GM12878 (cell line): ENCODE data around the gene PIR. TPM values are rescaled to one million over a fixed set of nuclear protein-coding genes. Genes with fewer than 3 reads are reported as not detected.

Experiments used
- BMI1 ChIP-seq: fragments of 450-650 bp; IDR thresholded peaks from 2 replicates; pipeline ENCODE4 v1.6.1; 2016; ENCODE audit warnings: mild to moderate bottlenecking, moderate library complexity, borderline replicate concordance
- MYC ChIP-seq: IDR thresholded peaks from 2 replicates; pipeline ENCODE4 v1.6.1; 2011; ENCODE audit warnings: mild to moderate bottlenecking, low read length, moderate library complexity, inconsistent platforms; ENCODE audit not compliant: insufficient read depth, insufficient replicate concordance, insufficient read length, severe bottlenecking
- NBN ChIP-seq: fragments of 450-650 bp; IDR thresholded peaks from 2 replicates; pipeline ENCODE4 v1.6.1; 2016
- RBBP5 ChIP-seq: fragments of 200-600 bp; sonication (generic); conservative IDR thresholded peaks from 2 replicates; pipeline ENCODE4 v1.6.1; 2016
- ZNF274 ChIP-seq: IDR thresholded peaks from one replicate; pipeline ENCODE4 v1.8.0; 2011; ENCODE audit not compliant: insufficient read length, insufficient read depth
- polyA plus RNA-seq, 11 experiments: library from polyadenylated mRNA; depleted of rRNA in 4 of 11; unstranded in 6 of 11; stranded (reverse) in 5 of 11; fragments of >200 nt; fragmentation: Nextera tagmentation in 4 of 11; fragmentation: Illumina TruSeq in 1 of 11; extraction: Ambion mirVana in 4 of 11; extraction: Trizol in 1 of 11; gene quantifications; 1 replicate in 1 of 11; 2 replicates in 10 of 11; pipeline versions ENCODE4 v1.2.1 to v1.2.3, GENCODE V29; 2011 to 2016; ENCODE audit warnings: inconsistent platforms in 2 of 11, missing spikeins in 2 of 11, low read depth in 1 of 11
- total RNA-seq, 4 experiments: library from RNA; depleted of rRNA in 3 of 4; stranded (reverse); fragments of >200 nt in 3 of 4; fragmentation: Illumina TruSeq in 1 of 4; extraction: Trizol in 1 of 4; gene quantifications; 2 replicates each; pipeline versions ENCODE4 v1.2.1 to v1.2.3, GENCODE V29; 2013 to 2021
- TF ChIP-seq, protein P1 (sequence below): fragments of 450-650 bp; formaldehyde crosslinking; IDR thresholded peaks from 2 replicates; pipeline ENCODE4 v1.4.0; 2022; ENCODE audit warnings: mild to moderate bottlenecking, moderate library complexity
- TF ChIP-seq, protein P2 (sequence below): fragments of 450-650 bp; formaldehyde crosslinking; IDR thresholded peaks from 2 replicates; pipeline ENCODE4 v1.4.0; 2020; ENCODE audit warnings: mild to moderate bottlenecking, moderate library complexity
- TF ChIP-seq, protein P3 (sequence below): IDR thresholded peaks from 2 replicates; pipeline ENCODE4 v1.6.1; 2011; ENCODE audit warnings: borderline replicate concordance, low read depth, mild to moderate bottlenecking, moderate library complexity, mixed read lengths, low read length; ENCODE audit not compliant: insufficient read depth; ENCODE audit errors: extremely low read length

Gene PIR
- total and polyA plus RNA-seq, 10 of the 15 experiments (the other 5 are each of a cell fraction or from before 2014, with no cell fraction given): 3.8 to 16.5 (median 7.3) TPM

DNA sequence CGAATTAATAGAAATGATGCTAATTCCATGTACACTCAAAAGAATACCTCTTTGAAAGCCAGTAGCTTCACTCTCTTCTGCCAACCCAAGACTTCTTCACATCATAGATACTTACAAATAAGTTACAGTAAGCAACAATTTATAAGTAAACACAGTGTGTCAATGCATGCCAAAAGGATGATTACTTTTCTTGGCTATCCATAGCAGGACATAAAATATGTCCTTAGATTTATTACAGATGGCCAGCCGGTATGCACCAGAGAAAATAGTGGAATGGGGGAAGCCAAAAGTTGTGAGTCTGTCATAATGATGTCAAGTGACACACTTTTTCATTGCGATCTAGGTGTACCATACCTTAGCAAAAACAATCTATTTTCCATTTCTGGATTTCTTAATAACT is 6.8 kb upstream of the PIR start (continued):
- TF ChIP-seq, protein P1, sequence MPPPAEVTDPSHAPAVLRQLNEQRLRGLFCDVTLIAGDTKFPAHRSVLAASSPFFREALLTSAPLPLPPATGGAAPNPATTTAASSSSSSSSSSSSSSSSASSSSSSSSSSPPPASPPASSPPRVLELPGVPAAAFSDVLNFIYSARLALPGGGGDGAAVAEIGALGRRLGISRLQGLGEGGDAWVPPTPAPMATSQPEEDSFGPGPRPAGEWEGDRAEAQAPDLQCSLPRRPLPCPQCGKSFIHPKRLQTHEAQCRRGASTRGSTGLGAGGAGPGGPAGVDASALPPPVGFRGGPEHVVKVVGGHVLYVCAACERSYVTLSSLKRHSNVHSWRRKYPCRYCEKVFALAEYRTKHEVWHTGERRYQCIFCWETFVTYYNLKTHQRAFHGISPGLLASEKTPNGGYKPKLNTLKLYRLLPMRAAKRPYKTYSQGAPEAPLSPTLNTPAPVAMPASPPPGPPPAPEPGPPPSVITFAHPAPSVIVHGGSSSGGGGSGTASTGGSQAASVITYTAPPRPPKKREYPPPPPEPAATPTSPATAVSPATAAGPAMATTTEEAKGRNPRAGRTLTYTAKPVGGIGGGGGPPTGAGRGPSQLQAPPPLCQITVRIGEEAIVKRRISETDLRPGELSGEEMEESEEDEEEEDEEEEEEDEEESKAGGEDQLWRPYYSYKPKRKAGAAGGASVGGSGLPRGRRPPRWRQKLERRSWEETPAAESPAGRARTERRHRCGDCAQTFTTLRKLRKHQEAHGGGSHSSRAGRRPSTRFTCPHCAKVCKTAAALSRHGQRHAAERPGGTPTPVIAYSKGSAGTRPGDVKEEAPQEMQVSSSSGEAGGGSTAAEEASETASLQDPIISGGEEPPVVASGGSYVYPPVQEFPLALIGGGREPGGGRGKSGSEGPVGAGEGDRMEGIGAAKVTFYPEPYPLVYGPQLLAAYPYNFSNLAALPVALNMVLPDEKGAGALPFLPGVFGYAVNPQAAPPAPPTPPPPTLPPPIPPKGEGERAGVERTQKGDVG (CRISPR knock-in tag): no peak
- TF ChIP-seq ZNF274: no peak
- no peak for TF ChIP-seq BMI1
- TF ChIP-seq NBN: no peak
- TF ChIP-seq, protein P2, sequence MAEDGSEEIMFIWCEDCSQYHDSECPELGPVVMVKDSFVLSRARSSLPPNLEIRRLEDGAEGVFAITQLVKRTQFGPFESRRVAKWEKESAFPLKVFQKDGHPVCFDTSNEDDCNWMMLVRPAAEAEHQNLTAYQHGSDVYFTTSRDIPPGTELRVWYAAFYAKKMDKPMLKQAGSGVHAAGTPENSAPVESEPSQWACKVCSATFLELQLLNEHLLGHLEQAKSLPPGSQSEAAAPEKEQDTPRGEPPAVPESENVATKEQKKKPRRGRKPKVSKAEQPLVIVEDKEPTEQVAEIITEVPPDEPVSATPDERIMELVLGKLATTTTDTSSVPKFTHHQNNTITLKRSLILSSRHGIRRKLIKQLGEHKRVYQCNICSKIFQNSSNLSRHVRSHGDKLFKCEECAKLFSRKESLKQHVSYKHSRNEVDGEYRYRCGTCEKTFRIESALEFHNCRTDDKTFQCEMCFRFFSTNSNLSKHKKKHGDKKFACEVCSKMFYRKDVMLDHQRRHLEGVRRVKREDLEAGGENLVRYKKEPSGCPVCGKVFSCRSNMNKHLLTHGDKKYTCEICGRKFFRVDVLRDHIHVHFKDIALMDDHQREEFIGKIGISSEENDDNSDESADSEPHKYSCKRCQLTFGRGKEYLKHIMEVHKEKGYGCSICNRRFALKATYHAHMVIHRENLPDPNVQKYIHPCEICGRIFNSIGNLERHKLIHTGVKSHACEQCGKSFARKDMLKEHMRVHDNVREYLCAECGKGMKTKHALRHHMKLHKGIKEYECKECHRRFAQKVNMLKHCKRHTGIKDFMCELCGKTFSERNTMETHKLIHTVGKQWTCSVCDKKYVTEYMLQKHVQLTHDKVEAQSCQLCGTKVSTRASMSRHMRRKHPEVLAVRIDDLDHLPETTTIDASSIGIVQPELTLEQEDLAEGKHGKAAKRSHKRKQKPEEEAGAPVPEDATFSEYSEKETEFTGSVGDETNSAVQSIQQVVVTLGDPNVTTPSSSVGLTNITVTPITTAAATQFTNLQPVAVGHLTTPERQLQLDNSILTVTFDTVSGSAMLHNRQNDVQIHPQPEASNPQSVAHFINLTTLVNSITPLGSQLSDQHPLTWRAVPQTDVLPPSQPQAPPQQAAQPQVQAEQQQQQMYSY: no peak
- TF ChIP-seq, protein P3, sequence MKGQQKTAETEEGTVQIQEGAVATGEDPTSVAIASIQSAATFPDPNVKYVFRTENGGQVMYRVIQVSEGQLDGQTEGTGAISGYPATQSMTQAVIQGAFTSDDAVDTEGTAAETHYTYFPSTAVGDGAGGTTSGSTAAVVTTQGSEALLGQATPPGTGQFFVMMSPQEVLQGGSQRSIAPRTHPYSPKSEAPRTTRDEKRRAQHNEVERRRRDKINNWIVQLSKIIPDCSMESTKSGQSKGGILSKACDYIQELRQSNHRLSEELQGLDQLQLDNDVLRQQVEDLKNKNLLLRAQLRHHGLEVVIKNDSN: no peak
- no peak for TF ChIP-seq MYC
- no peak for TF ChIP-seq RBBP5
